K562 (cell line): ENCODE measurements around the gene ST7.

Experiments
- BHLHE40 ChIP-seq: IDR thresholded peaks from 2 replicates; pipeline ENCODE4 v1.6.1; 2011; ENCODE audit warnings: low read length, improper control_type of control experiment
- BRD4 ChIP-seq: fragments of 200-600 bp; sonication (generic); IDR thresholded peaks from 2 replicates; pipeline ENCODE4 v1.6.1; 2017; ENCODE audit warnings: inconsistent platforms
- HNRNPH1 ChIP-seq: fragments of 200-400 bp; formaldehyde crosslinking; optimal IDR thresholded peaks from 2 replicates; pipeline ENCODE3; 2017; ENCODE audit warnings: low read depth, mild to moderate bottlenecking, low read length, moderate library complexity
- POLR2A ChIP-seq: fragments of 450-650 bp; conservative IDR thresholded peaks from 2 replicates; pipeline ENCODE4 v1.6.1; 2016
- RAD51 ChIP-seq: fragments of 450-650 bp; IDR thresholded peaks from 2 replicates; pipeline ENCODE4 v1.7.1; 2016; ENCODE audit warnings: low read depth, mild to moderate bottlenecking, borderline replicate concordance
- SMAD3 ChIP-seq: fragments of 450-650 bp; formaldehyde crosslinking; conservative IDR thresholded peaks from 2 replicates; pipeline ENCODE4 v1.4.0; 2020; ENCODE audit warnings: mild to moderate bottlenecking
- TCF7 ChIP-seq: sonication (generic); IDR thresholded peaks from 2 replicates; pipeline ENCODE4 v1.6.1; 2016; ENCODE audit warnings: antibody characterized with exemption, borderline replicate concordance
- ZFX ChIP-seq: sonication (generic); formaldehyde crosslinking; IDR thresholded peaks from 2 replicates; pipeline ENCODE4 v1.8.0; 2022; ENCODE audit warnings: mild to moderate bottlenecking, missing genetic modification reagents, moderate library complexity
- ZKSCAN8 ChIP-seq: fragments of 200-800 bp; sonication (Bioruptor generic); IDR thresholded peaks from 2 replicates; pipeline ENCODE4 v1.6.1; 2016; ENCODE audit warnings: missing genetic modification characterization, missing compliant biosample characterization
- ZNF184 ChIP-seq: sonication (generic); formaldehyde crosslinking; IDR thresholded peaks from 2 replicates; pipeline ENCODE4 v1.5.0; 2020; ENCODE audit warnings: missing genetic modification reagents
- ZNF79 ChIP-seq: fragments of 250-450 bp; sonication (Bioruptor Pico); IDR thresholded peaks from 2 replicates; pipeline ENCODE4 v1.4.0; 2020; ENCODE audit warnings: low read depth, mild to moderate bottlenecking, moderate library complexity
- TF ChIP-seq, protein P1 (sequence below), 3 experiments: IDR thresholded peaks in 2 of 3; conservative IDR thresholded peaks in 1 of 3; 2 replicates each; pipeline ENCODE4 v1.5.1; 2011 to 2012; ENCODE audit warnings: low read length in 3 of 3, mild to moderate bottlenecking in 3 of 3, control low read depth in 2 of 3, improper control_type of control experiment in 1 of 3, inconsistent platforms in 1 of 3, low read depth in 1 of 3, mixed read lengths in 1 of 3, moderate library complexity in 1 of 3; ENCODE audit not compliant: insufficient read depth in 2 of 3

DNA sequence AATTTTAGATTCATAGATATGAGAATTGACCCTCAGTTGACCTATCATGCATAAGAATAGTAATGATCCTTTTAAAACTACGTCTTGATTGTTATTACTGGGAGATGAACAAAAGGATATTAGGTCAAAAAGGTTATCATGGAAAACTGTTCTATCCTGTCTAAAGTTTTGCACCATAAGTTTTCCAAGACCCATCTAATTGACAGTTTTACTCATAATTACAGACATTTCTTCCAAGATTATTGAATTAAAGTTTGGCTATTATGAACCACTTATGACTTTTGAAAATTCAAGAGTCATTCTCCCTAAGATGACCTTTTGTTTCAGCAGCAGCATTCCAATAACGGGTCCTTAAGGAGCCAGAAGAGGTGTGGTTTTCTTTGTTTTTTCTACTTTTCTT lies 225.3 kb downstream of the ST7 start:
- TF ChIP-seq HNRNPH1 (no peak), SMAD3 (CRISPR knock-in tag) (no peak), ZNF184 (no peak), TCF7 (no peak), RAD51 (no peak), POLR2A (no peak), ZFX (no peak), ZKSCAN8 (CRISPR knock-in tag) (no peak), BRD4 (no peak), ZNF79 (no peak), BHLHE40 (no peak)
- TF ChIP-seq, protein P1, sequence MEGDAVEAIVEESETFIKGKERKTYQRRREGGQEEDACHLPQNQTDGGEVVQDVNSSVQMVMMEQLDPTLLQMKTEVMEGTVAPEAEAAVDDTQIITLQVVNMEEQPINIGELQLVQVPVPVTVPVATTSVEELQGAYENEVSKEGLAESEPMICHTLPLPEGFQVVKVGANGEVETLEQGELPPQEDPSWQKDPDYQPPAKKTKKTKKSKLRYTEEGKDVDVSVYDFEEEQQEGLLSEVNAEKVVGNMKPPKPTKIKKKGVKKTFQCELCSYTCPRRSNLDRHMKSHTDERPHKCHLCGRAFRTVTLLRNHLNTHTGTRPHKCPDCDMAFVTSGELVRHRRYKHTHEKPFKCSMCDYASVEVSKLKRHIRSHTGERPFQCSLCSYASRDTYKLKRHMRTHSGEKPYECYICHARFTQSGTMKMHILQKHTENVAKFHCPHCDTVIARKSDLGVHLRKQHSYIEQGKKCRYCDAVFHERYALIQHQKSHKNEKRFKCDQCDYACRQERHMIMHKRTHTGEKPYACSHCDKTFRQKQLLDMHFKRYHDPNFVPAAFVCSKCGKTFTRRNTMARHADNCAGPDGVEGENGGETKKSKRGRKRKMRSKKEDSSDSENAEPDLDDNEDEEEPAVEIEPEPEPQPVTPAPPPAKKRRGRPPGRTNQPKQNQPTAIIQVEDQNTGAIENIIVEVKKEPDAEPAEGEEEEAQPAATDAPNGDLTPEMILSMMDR (IDR thresholded peaks at IDR 0.05 in 2 of 3, conservative IDR thresholded peaks at IDR 0.05 in 1 of 3; ENCODE audit: insufficient read depth in 2 of 3, low read depth in 1 of 3, low read length in 3 of 3), result no peak
